Activated effector memory CD4-positive, alpha-beta T cell treated with Interleukin-2 at 50 U/mL for 16 hours (primary cell): ENCODE data around the gene OR6C76.

Experiments
- DNase-seq: peaks from one replicate; pipeline ENCODE4 v3.0.0-alpha.2; 2020

Gene OR6C76

DNA sequence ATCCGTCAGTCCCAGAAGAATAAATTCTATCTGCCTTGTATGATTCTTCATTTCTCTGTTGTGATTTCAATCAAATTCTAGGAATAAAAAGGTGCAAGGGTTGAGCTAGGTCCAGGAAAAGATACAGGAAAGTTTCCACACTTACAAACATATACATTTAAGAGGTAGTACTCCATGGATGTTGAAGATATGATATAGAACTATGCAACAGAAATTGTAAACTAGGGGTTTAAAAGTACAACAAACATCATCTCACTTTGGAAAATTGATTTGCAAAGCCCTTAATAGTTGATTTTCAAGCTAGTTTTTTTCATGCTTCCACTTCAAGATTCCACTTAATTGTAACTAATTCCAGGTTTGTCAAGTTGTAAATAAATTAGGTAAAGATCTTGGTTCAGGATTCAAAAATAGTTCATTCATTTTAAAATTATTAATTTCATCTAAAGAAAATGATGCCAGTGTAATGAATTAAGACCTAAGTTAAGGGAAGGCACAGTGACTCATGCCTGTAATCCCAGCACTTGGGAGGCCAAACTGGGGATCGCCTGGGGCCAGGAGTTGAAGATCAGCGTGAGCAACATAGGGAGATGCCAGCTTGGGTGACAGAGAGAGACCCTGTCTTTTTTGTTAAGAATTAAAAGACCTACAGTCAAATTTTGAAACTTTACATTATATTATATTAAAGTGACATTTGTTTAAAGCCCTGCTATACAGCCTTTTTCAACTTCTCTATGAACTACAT lies 44.2 kb downstream of the OR6C76 start, which contains the start of gene OR6C70:
Gene OR6C70 (minus strand): TSS at position 51 of the 742 bp plus-strand sequence. CDS start 0 bp downstream, at position 51.
- DNase-seq: no peak

- DNase-seq: no peak
Measured at GRCh38 chr12:55472264-55472663, 46.2 kb downstream of the OR6C76 start.
